Stimulated activated naive CD8-positive, alpha-beta T cell treated with anti-CD3 and anti-CD28 coated beads, Interleukin-15, amount 100 ng/mL, for 72 hours (primary cell): ENCODE measurements around the gene SCN1B.

Experiments used
- ATAC-seq: fragments of 150-1000 bp; cut with Tn5 transposase; 2 replicates; pipeline ENCODE4 v1.10.0; 2021; ENCODE audit warnings: mild to moderate bottlenecking, moderate library complexity
- DNase-seq, 2 donors: peaks; one replicate each; pipeline ENCODE4 v3.0.0; 2021 to 2022
- H3K27ac Mint-ChIP-seq, 2 donors: one replicate each; pipeline ENCODE4 v1.8.0; 2022; ENCODE audit warnings: mild to moderate bottlenecking in 2 of 2, mixed read lengths in 2 of 2, moderate library complexity in 2 of 2
- H3K27me3 Mint-ChIP-seq: one replicate; pipeline ENCODE4 v1.8.0; 2022; ENCODE audit warnings: mixed read lengths
- H3K4me1 Mint-ChIP-seq: one replicate; pipeline ENCODE4 v1.8.0; 2022; ENCODE audit warnings: mild to moderate bottlenecking, mixed read lengths
- H3K4me3 Mint-ChIP-seq, 2 donors: one replicate each; pipeline ENCODE4 v1.8.0; 2022; ENCODE audit warnings: mild to moderate bottlenecking in 2 of 2, mixed read lengths in 2 of 2, moderate library complexity in 1 of 2
- H3K9me3 Mint-ChIP-seq, 2 donors: one replicate each; pipeline ENCODE4 v1.8.0; 2022; ENCODE audit warnings: mixed read lengths in 2 of 2

SCN1B gene

GRCh38 chr19:35061583-35062373, 31.5 kb downstream of the SCN1B start:
- Mint-ChIP-seq H3K27me3 (no peaks in the 10 kb centered on the region), H3K27ac (no peak overlapping the region), H3K4me1 (peaks cover 16% of the 10 kb centered on the region), H3K9me3 (no peaks in the 10 kb centered on the region), H3K4me3 (no peak overlapping the region)
- no peak for ATAC-seq
- DNase-seq = no peak

DNA sequence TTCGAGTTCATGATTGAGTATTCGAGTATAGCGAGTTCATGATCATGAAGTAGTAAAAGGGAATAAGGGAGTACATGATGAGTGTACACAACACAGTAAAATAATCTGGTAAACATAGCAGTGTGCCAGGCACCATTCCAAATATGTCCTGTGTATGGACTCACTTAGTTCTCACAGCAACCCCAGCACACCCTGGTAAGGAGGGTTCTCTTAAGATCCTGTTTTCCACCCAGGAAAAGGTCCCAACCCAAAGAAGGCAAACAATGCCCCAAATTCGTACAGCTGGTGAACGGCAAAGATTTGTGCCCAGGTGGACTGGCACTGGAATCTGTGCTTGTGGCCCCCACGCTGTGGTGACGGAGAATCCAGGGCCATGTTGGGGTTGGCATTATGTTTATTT, 32.7 kb downstream of the SCN1B start:
- Mint-ChIP-seq H3K4me3 (no peak overlapping the region), H3K4me1 (peaks cover 27% of the 10 kb centered on the region), H3K9me3 (no peaks in the 10 kb centered on the region), H3K27ac (no peak overlapping the region), H3K27me3 (no peaks in the 10 kb centered on the region)
- DNase-seq (no peak), ATAC-seq (no peak)

- Mint-ChIP-seq H3K4me1 (peaks cover 27% of the 10 kb centered on the region), H3K27ac (no peak overlapping the region), H3K4me3 (no peak overlapping the region), H3K9me3 (no peaks in the 10 kb centered on the region), H3K27me3 (no peaks in the 10 kb centered on the region)
- DNase-seq = no peak
- peak; percentile 44 for ATAC-seq
Observed at GRCh38 chr19:35063940-35064818, 33.9 kb downstream of the SCN1B start.

GRCh38 chr19:35065574-35065973, 35.3 kb downstream of the SCN1B start:
- no peak overlapping the region for H3K4me3 Mint-ChIP-seq
- H3K4me1 Mint-ChIP-seq = peaks cover 27% of the 10 kb centered on the region
- H3K27me3 Mint-ChIP-seq = no peaks in the 10 kb centered on the region
- no peaks in the 10 kb centered on the region for H3K9me3 Mint-ChIP-seq
- no peak for DNase-seq
- no peak overlapping the region for H3K27ac Mint-ChIP-seq
- no peak for ATAC-seq

DNA sequence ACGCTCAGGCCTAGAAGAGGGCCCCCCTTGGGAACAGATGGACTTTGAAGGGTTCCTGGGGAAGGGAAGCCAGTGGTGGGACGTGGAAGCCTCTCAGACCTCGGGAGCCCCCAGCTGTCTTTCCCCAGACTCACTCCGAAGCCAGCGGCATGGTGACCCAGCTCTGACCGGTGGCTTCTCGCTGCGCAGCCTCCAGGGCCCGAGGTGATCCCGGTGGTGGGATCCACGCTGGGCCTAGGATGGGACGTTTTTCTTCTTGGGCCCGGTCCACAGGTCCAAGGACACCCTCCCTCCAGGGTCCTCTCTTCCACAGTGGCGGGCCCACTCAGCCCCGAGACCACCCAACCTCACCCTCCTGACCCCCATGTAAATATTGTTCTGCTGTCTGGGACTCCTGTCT, 35.9 kb downstream of the SCN1B start:
- Mint-ChIP-seq H3K9me3 (no peaks in the 10 kb centered on the region), H3K4me1 (peaks cover 27% of the 10 kb centered on the region), H3K27ac (peak overlapping the region in 1 of 2 donors; percentile 34), H3K4me3 (no peak overlapping the region), H3K27me3 (no peaks in the 10 kb centered on the region)
- DNase-seq = no peak
- ATAC-seq = no peak

GRCh38 chr19:35066691-35067563, 36.7 kb downstream of the SCN1B start:
- Mint-ChIP-seq H3K27ac (peak overlapping the region in 1 of 2 donors; percentile 59), H3K4me3 (peak overlapping the region; percentile 51 to 62), H3K9me3 (no peaks in the 10 kb centered on the region), H3K27me3 (no peaks in the 10 kb centered on the region), H3K4me1 (peaks cover 27% of the 10 kb centered on the region)
- ATAC-seq (peak; percentile 94), DNase-seq (peak; percentile 89)

DNA sequence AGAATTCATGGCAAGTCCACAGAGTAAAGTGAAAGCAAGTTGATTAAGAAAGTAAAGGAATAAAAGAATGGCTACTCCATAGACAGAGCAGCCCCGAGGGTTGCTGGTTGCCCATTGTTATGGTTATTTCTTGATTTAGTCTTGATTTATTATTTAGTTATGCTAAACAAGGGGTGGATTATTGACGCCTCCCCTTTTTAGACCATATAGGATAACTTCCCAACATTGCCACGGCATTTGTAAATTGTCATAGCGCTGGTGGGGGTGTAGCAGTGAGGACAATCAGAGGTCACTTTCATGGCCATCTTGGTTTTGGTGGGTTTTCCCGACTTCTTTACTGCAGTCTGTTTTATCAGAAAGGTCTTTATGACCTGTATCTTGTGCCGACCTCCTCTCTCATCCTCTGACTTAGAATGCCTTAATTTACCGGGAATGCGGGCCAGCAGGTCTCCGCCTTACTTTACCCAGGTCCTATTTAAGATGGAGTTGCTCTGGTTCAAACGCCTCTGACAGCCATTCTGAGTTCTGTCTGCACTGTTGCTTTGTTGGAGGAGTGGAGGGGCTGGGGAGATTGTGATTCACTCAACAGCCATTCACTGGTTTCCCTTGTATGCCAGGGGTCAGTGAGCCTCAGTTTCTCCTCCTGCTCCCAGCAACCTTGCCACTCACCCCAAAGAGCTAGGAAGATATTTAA, 38.8 kb downstream of the SCN1B start:
- H3K27ac Mint-ChIP-seq = no peak overlapping the region
- ATAC-seq = no peak

GRCh38 chr19:35069696-35070095, 39.4 kb downstream of the SCN1B start:
- no peak overlapping the region for H3K4me3 Mint-ChIP-seq
- H3K27me3 Mint-ChIP-seq = no peaks in the 10 kb centered on the region
- no peak for DNase-seq
- peaks cover 14% of the 10 kb centered on the region for H3K4me1 Mint-ChIP-seq
- ATAC-seq = no peak
- no peak overlapping the region for H3K27ac Mint-ChIP-seq
- H3K9me3 Mint-ChIP-seq = no peaks in the 10 kb centered on the region

More for the DNA sequence above, 38.8 kb downstream of the SCN1B start:
- no peak for DNase-seq
- Mint-ChIP-seq H3K4me3 (no peak overlapping the region), H3K27me3 (no peaks in the 10 kb centered on the region), H3K9me3 (no peaks in the 10 kb centered on the region), H3K4me1 (peaks cover 18% of the 10 kb centered on the region)

DNA sequence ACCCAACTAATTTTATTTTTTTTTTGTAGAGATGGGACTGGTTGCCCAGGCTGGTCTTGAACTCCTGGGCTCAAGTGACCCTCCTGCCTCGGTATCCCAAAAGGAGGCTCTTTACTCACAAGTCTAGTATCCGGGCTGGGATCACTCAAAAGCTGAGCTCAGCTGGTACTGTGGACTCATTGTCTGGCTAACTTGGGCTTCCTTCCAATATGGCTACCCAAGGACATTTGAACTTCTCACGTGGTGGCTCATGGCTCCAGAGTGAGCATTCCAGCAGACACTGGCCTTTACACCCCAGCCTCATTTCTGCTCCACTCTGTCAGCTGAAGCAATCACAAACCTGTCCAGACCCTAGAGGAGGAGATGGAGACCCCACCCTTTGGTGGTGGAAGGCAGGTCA, 40.2 kb downstream of the SCN1B start:
- no peak for DNase-seq
- Mint-ChIP-seq H3K27me3 (no peaks in the 10 kb centered on the region), H3K27ac (peak overlapping the region in 1 of 2 donors; percentile 19), H3K9me3 (no peaks in the 10 kb centered on the region), H3K4me1 (peaks cover 14% of the 10 kb centered on the region), H3K4me3 (no peak overlapping the region)
- no peak for ATAC-seq

DNA sequence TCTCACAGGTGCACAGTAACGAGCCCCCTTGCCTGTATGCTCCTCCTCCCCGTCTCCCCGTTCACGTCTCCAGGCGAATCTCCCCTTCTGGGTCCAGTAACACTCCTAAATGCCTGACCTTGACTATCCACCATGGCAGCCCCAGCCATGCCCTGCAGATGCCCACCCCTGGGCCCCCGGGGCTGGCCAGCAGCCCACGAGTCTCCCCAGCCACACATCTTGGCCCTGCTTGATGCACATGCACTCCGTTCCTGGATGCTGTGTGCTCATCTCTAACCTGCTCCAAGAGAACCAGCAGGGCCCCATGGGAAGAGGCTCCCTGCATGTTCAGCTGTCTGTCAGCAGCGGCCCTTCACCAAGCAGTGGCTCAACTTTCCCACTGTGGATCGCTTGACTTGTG, 43.2 kb downstream of the SCN1B start:
- Mint-ChIP-seq H3K27ac (peak overlapping the region in 1 of 2 donors; percentile 61), H3K4me1 (no peaks in the 10 kb centered on the region), H3K9me3 (no peaks in the 10 kb centered on the region), H3K4me3 (no peak overlapping the region), H3K27me3 (no peaks in the 10 kb centered on the region)
- ATAC-seq (no peak), DNase-seq (no peak)

DNA sequence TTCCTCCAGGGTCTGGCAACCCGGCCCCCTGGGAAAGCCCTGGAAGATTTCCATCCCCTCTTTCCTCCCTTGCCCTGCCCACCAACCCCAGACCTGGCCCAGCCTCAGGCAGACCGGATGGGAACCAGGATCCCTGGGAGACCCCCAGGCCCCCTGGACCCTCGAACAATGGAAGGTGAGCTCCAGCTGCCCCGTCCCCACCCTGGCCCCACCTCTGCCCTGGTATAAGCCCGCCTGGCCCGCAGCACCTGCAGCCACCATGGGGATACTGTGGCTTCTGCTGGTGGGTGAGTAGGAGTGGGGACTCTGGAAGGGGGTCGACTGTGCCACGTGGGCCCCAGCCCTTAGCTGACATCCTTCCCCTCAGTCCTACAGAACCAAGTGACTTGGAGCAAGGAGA, 43.7 kb downstream of the SCN1B start:
- no peak overlapping the region for H3K4me3 Mint-ChIP-seq
- no peaks in the 10 kb centered on the region for H3K9me3 Mint-ChIP-seq
- DNase-seq = no peak
- no peak overlapping the region for H3K27ac Mint-ChIP-seq
- H3K4me1 Mint-ChIP-seq = no peaks in the 10 kb centered on the region
- no peaks in the 10 kb centered on the region for H3K27me3 Mint-ChIP-seq
- ATAC-seq = no peak

- no peak overlapping the region for H3K27ac Mint-ChIP-seq
- H3K9me3 Mint-ChIP-seq = no peaks in the 10 kb centered on the region
- H3K4me1 Mint-ChIP-seq = no peaks in the 10 kb centered on the region
- no peak for DNase-seq
- ATAC-seq = no peak
- H3K4me3 Mint-ChIP-seq = no peak overlapping the region
- no peaks in the 10 kb centered on the region for H3K27me3 Mint-ChIP-seq
Observed at GRCh38 chr19:35074426-35075201, 44.3 kb downstream of the SCN1B start.

GRCh38 chr19:35075202-35076025, 45.1 kb downstream of the SCN1B start:
- no peaks in the 10 kb centered on the region for H3K4me1 Mint-ChIP-seq
- H3K9me3 Mint-ChIP-seq = no peaks in the 10 kb centered on the region
- ATAC-seq = peak; percentile 29
- peak overlapping the region in 1 of 2 donors; percentile 37 for H3K27ac Mint-ChIP-seq
- no peak overlapping the region for H3K4me3 Mint-ChIP-seq
- H3K27me3 Mint-ChIP-seq = no peaks in the 10 kb centered on the region
- DNase-seq = no peak

GRCh38 chr19:35076026-35076370, 45.7 kb downstream of the SCN1B start:
- Mint-ChIP-seq H3K4me3 (no peak overlapping the region), H3K27ac (no peak overlapping the region), H3K27me3 (no peaks in the 10 kb centered on the region), H3K9me3 (no peaks in the 10 kb centered on the region), H3K4me1 (no peaks in the 10 kb centered on the region)
- ATAC-seq (no peak), DNase-seq (no peak)
